Left hindlimb (tissue), 1 donor: Measurements from ENCODE around the gene PDGFB.
"Not testable (repeated sequence)": the region's sequence is repeated elsewhere in the genome, so short reads cannot be mapped to it uniquely, and the experiment has no call there.

Experiments used
- DNase-seq: peaks from one replicate; pipeline ENCODE4 v3.0.0-alpha.2; 2018

Gene PDGFB

GRCh38 chr22:39223091-39223710 lies 21.6 kb downstream of the PDGFB start:
- DNase-seq = no peak

DNA sequence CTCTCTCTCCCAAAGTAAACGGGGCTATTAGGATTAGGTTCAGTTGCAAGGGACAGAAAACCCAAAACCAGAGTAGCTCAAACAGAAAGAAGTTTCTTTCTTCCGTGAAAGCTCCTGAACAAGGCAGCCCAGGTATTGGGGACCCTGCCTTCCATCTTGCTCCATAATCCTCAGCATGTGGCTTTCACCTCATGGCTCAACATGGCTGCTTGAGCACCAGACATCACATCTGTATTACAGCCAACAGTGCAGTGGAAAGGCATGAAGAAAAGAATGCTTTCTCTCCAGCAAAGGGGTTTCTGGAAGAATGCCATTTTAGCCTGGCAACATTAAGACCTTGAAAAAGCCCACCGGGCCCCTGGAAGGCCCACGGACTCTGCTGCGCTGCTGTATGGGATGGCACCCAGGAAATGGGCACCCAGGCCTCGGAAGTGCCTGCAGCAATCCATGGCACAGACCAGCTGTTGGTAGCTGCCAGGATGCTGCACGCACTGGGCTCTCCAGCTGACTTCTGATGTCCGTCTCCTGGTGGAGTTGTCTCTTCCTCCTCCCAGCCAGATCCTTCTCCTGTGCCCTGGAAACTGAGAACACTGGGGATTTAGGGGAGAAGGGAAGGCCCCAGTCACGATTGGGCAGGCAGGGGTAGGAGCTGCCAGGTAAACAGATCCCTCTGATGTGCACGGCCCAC lies 22.6 kb downstream of the PDGFB start:
- no peak for DNase-seq

DNA sequence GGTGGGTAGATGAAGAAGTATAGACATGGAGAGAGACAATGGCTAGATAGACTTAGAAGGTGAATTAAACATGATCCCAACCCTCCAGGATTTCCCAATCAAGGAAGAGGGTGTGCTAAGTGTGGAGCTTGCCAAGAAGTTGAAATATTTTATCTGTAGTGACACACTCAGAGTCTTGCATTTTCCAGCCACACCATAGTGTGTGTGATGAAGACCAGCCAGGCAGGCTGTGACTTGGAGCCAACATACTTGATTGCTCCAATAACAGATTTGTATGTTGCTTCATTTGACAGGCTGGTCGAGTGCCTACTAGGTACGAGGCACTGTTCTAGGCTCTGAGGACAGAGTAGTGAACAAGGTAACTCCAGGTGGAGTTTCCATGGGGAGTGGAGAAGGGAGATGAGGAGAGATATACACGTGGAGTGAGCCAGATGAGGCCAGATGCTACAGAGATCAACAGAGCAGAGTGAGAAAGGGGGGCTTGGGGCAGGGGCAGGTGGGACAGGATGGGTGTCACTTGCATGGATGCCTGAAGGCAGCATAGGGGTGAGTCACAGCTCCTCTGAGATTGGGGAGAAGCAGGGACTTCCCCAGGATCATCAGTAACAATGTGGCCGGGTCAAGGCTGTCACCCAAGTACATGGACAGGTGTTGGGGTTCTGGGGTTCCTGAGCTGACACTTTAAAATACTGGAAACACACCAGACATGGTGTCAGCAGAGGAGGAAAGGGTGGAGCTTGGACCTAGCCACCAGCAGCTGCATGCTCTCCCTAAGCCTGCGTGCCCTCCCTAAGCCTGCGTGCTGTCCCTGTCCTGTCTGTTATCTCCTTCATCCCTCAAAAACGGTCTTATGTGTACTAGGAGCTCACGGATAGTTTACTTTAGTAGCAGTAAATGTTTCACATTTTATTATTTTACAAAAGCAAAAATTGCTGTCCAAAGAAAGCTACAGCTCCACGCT lies 23.6 kb downstream of the PDGFB start:
- DNase-seq = no peak

DNA sequence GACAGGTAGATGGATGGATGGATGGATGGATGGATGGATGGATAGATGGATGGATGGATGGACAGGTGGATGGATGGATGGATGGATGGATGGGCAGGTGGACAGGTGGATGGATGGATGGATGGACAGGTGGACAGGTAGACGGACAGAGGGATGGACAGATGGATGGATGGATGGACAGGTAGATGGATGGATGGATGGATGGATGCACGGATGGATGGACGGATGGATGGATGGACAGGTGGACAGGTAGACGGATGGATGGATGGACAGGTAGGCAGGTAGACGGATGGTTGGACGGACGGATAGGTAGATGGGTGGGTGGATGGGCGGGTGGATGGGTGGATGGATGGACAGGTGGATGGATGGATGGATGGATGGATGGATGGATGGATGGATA lies 24.3 kb downstream of the PDGFB start:
- no peak for DNase-seq

DNA sequence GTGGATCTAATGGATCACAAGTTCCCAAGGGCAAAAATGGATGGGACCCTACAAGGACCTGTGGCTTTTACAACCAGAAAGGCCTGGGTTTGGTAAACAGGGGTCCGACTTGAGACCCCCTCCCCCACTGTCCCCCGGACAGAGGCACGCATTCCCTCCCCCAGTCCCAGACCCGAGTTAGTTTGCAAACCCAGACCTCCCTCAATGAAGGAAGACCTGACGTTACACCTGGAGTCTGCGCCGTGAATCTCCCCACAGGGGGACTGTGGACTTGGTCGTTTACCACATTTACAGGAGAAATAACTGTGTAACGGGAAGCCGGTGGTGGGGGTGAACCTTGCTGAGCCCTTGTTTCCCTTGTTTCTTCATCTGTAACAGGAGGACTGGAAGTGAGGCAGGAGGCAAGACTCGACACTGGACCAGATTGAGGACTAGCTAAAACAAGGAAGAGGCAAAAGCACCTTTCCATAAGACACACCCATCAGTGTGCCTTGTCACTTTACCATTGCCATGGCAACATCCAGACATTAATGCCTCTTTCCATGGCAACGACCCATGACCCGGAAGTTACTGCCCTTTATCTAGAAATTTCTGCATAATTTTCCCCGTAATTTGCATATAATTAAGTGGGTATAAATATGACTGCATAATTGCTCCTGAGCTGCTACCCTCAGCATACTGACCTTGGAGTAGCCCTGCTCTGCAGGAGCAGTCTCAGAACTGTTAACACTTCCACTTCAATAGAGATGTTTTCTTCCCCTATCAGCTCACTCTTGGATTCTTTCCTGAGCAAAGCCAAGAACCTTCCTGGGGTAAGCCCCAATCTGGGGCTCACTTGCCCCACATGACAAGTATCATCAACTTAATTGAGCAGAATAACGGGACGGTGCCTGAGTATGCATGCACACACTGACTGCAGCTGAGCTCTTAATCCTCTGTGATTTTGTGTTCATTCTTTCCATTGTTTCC lies 25.4 kb downstream of the PDGFB start:
- no peak for DNase-seq

- not testable (repeated sequence) for DNase-seq
Measured at GRCh38 chr22:39218432-39218831, 26.4 kb downstream of the PDGFB start.

- DNase-seq = no peak
Measured at GRCh38 chr22:39216143-39216490, 28.7 kb downstream of the PDGFB start.

DNA sequence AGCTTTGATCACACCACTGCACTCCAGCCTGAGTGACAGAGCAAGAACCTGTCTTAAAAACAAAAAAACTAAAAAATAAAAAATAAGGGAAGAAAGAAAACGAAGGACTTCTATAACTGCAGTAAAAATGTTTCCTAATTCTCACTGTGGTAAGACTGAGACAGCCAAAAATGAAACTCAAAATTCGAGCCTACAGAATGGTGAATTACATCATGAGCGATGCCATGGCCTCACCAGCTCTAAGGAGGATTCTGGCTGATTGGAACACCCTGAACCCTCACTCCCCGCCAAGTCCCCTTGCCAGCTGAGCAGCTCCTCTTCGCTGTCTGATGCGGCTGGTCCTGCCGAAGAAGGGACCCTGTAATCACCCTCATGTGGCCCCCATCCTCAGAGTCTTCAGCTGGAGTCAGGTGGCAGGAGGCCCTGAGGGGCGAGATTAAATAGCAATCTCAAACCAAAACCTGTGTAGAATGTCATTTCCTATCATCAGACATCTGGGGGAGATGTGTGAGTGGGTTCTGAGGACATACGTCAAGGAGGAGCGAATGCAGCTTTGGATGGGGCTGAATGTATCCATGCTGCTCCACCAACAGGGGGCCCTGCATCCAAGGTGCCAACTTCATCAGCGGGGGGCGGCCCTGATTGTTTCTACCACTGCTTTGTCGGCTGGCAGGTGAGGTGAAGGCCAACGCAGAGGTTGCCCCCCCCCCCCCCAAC lies 29.2 kb downstream of the PDGFB start:
- no peak for DNase-seq

- no peak for DNase-seq
Measured at GRCh38 chr22:39215070-39215396, 29.7 kb downstream of the PDGFB start.

DNA sequence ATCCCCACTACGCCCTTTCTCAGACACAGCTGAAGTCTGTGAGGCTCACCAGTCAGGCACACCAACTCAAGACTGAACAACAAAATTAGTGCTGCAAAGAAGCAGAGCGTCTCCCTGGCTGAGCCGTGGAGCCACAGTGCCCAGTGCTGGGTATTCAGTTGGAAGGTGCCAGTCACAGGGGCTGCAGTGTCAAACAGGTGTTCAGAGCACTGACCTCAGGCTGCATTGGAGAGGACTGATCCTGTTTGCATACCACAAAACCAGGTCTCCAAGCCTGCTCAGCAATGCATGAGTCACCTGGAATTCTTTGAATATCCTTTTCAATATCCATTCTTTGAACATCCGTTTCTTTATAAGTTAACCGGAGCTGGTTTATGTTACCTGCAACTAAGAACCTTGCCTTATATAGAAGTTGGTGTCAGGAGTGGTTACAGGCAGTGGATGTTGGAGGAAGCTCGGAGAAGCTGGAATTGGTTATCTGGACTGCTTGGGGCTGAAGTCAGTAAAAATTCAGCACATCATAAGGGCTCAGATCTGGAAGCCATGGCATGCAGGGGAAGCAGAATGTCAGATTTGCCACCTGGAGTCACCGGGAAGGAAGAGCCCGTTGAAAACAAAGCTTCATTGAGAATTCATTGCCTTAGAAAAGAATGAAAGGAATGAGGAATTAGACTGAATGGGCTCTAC lies 30.3 kb downstream of the PDGFB start:
- no peak for DNase-seq

GRCh38 chr22:39214006-39214382 lies 30.8 kb downstream of the PDGFB start:
- DNase-seq = no peak

DNA sequence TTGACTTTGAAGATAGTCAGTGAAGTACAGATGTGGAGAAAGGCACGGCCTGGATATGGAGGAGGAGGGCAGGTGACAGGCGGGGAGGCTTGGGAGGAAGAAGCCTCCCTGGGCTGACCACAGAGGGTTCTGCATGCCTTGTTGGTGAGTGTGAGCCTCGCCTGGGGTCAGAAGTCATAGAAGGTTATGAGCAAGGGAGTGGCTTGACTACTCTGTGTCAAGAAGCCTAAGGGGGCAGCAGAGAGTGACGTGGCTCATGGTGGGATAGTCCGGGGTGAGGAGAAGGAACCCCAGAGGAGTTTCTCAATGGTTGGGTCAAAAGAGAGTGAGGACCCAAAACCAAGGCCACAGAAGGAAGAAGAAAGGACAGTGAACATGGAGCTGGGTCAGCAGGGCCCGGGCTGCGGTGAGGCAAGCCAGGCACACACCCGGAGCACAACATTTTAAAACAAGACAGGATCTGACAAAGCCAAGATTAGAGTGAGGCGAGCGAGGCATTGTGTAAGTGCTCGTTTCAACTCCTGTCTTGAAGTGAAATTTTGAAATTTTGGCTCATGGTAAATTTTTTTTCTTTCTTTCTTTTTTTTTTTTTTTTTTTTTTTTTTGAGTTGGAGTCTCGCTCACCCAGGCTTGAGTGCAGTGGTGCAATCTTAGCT lies 31.9 kb downstream of the PDGFB start:
- DNase-seq = no peak

GRCh38 chr22:39209756-39210155 lies 35.0 kb downstream of the PDGFB start:
- no peak for DNase-seq

DNA sequence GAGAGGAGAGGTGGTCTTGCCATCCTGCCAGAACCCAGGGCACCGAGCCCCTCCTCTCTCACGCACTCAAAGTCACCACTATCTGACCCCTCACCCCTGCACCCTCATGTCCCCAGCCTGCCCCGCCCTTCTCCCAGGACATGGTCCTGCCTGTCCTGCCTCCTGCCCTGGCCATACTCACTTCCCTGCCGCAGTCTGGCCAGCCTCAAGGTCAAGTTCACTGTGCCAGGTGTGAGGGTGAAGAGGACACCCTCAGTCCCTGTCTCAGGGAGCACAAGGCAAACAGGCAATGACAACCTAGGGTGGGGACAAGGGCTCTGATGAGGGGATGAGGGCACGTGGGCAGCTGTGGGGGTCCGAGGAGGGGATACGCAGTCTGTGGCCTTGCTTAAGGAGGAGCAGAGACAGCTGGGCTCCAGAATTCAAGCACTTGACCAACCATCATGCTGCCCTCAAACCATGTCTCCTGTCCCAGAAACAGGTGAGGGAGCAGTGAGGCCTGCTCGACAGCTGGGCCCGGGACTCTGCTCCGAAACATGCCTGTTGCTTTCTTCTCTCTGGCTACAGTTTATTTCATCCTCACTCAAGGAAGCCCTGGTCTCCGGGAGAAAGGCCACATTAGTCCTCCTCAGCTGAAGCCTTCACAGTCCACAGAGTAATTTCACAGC lies 36.6 kb downstream of the PDGFB start:
- no peak for DNase-seq

GRCh38 chr22:39207141-39208012 lies 37.4 kb downstream of the PDGFB start:
- DNase-seq = peak; percentile 57

GRCh38 chr22:39206491-39206890 lies 38.3 kb downstream of the PDGFB start:
- DNase-seq = no peak

GRCh38 chr22:39205344-39206021 lies 39.3 kb downstream of the PDGFB start:
- no peak for DNase-seq

DNA sequence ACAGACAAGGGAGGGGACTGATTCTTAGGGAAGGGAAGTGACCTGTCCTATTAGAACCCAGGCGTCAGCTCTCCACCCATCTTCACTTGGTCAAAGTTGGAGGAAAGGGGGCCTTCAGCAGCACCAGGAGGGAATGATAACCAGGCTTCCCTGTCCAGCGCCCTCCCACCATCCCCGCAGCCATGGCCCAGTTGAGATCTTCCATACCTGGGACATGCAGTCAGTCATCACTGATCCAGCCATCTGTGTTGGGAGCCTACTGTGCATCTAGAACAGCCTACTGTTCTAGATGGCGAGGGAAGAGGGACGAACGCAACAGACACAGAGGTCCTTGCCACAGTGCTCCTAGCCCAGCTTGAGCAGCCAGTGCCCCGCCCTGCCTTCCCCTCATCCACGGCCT lies 40.6 kb downstream of the PDGFB start:
- DNase-seq = no peak

GRCh38 chr22:39197578-39197977 lies 47.2 kb downstream of the PDGFB start:
- DNase-seq = no peak
